H9 (cell line): ENCODE results near the gene ATP13A4. TPM values are rescaled to one million over a fixed set of nuclear protein-coding genes. Genes with fewer than 3 reads are reported as not detected.

Experiments
- DNase-seq: peaks from one replicate; pipeline ENCODE4 v3.0.0-alpha.2; 2017
- H2AFZ ChIP-seq: one replicate; pipeline ENCODE4 v1.6.1; 2013; ENCODE audit warnings: mild to moderate bottlenecking, low read length, control low read depth, moderate library complexity
- H2AK5ac ChIP-seq: 2 replicates; pipeline ENCODE4 v1.6.1; 2013; ENCODE audit warnings: low read length, control low read depth, mixed read lengths; ENCODE audit not compliant: insufficient read length
- H2BK120ac ChIP-seq: one replicate; pipeline ENCODE4 v1.6.1; 2013; ENCODE audit warnings: low read depth, mild to moderate bottlenecking, low read length, control low read depth, inconsistent platforms; ENCODE audit not compliant: poor library complexity, severe bottlenecking
- H2BK12ac ChIP-seq: 2 replicates; pipeline ENCODE4 v1.6.1; 2013; ENCODE audit warnings: low read length, control low read depth, mixed read lengths, low read depth; ENCODE audit not compliant: insufficient read length
- H2BK15ac ChIP-seq: 2 replicates; pipeline ENCODE4 v1.6.1; 2013; ENCODE audit warnings: low read depth, low read length, control low read depth
- H2BK20ac ChIP-seq: one replicate; pipeline ENCODE4 v1.6.1; 2013; ENCODE audit warnings: low read depth, mild to moderate bottlenecking, low read length, control low read depth, inconsistent platforms; ENCODE audit not compliant: poor library complexity, severe bottlenecking
- H2BK5ac ChIP-seq: 2 replicates; pipeline ENCODE4 v1.6.1; 2013; ENCODE audit warnings: low read length, control low read depth, mixed read lengths; ENCODE audit not compliant: insufficient read length
- H3K14ac ChIP-seq: 2 replicates; pipeline ENCODE4 v1.6.1; 2013; ENCODE audit warnings: low read length, control low read depth; ENCODE audit not compliant: insufficient read depth
- H3K18ac ChIP-seq: 2 replicates; pipeline ENCODE4 v1.6.1; 2013; ENCODE audit warnings: low read depth, mild to moderate bottlenecking, mixed read lengths, low read length, control low read depth; ENCODE audit not compliant: insufficient read length
- H3K23ac ChIP-seq: 2 replicates; pipeline ENCODE4 v1.6.1; 2013; ENCODE audit warnings: low read length, control low read depth, mixed read lengths, low read depth; ENCODE audit not compliant: insufficient read length
- H3K23me2 ChIP-seq: 2 replicates; pipeline ENCODE4 v1.6.1; 2013; ENCODE audit warnings: low read depth, mild to moderate bottlenecking, mixed read lengths, low read length, control low read depth; ENCODE audit not compliant: insufficient read length, poor library complexity, severe bottlenecking
- H3K27ac ChIP-seq: 2 replicates; pipeline ENCODE4 v1.5.1; 2013; ENCODE audit warnings: low read length, control low read depth, mixed read lengths, low read depth; ENCODE audit not compliant: insufficient read length
- H3K27me3 ChIP-seq: 2 replicates; pipeline ENCODE4 v1.6.1; 2013; ENCODE audit warnings: low read length, control low read depth, inconsistent platforms; ENCODE audit not compliant: insufficient read depth
- H3K4ac ChIP-seq: 2 replicates; pipeline ENCODE4 v1.6.1; 2013; ENCODE audit warnings: low read depth, mild to moderate bottlenecking, control low read depth, inconsistent platforms, low read length, moderate library complexity
- H3K4me1 ChIP-seq: 2 replicates; pipeline ENCODE4 v1.6.1; 2013; ENCODE audit warnings: low read length, control low read depth, inconsistent platforms; ENCODE audit not compliant: insufficient read depth
- H3K4me2 ChIP-seq: 2 replicates; pipeline ENCODE4 v1.6.1; 2013; ENCODE audit warnings: low read length, control low read depth, mixed read lengths; ENCODE audit not compliant: insufficient read length, insufficient read depth
- H3K56ac ChIP-seq: 2 replicates; pipeline ENCODE4 v1.6.1; 2013; ENCODE audit warnings: low read depth, mild to moderate bottlenecking, mixed read lengths, low read length, control low read depth; ENCODE audit not compliant: insufficient read length
- H3K79me1 ChIP-seq: 2 replicates; pipeline ENCODE4 v1.6.1; 2013; ENCODE audit warnings: low read depth, mild to moderate bottlenecking, moderate library complexity, low read length, control low read depth, inconsistent platforms; ENCODE audit not compliant: insufficient read depth, poor library complexity, severe bottlenecking
- H3K79me2 ChIP-seq: 2 replicates; pipeline ENCODE4 v1.6.1; 2013; ENCODE audit warnings: low read length, control low read depth, inconsistent platforms; ENCODE audit not compliant: insufficient read depth
- H3K9ac ChIP-seq: 2 replicates; pipeline ENCODE4 v1.6.1; 2013; ENCODE audit warnings: low read length, control low read depth, mixed read lengths; ENCODE audit not compliant: insufficient read length; ENCODE audit errors: extremely low read depth
- H3K9me3 ChIP-seq: one replicate; pipeline ENCODE4 v1.6.1; 2013; ENCODE audit warnings: low read depth, low read length, inconsistent platforms; ENCODE audit not compliant: control insufficient read depth
- H3T11ph ChIP-seq: one replicate; pipeline ENCODE4 v1.6.1; 2013; ENCODE audit warnings: mild to moderate bottlenecking, low read length, control low read depth, inconsistent platforms
- H4K20me1 ChIP-seq: one replicate; pipeline ENCODE4 v1.6.1; 2013; ENCODE audit not compliant: control insufficient read depth, insufficient read length, insufficient read depth
- H4K5ac ChIP-seq: 2 replicates; pipeline ENCODE4 v1.6.1; 2013; ENCODE audit warnings: low read depth, mild to moderate bottlenecking, mixed read lengths, low read length, control low read depth; ENCODE audit not compliant: insufficient read length
- H4K8ac ChIP-seq: replicated peaks from 2 replicates; pipeline ENCODE4 v1.6.1; 2013; ENCODE audit warnings: low read length, control low read depth, mixed read lengths, low read depth; ENCODE audit not compliant: insufficient read length
- H4K91ac ChIP-seq: 2 replicates; pipeline ENCODE4 v1.6.1; 2013; ENCODE audit warnings: low read depth, mild to moderate bottlenecking, moderate library complexity, mixed read lengths, low read length, control low read depth; ENCODE audit not compliant: insufficient read length
- H3K27ac Mint-ChIP-seq, 3 experiments: 2 replicates in 2 of 3; 3 replicates in 1 of 3; pipeline ENCODE4 v1.8.0; 2020 to 2021; ENCODE audit warnings: mixed read lengths in 3 of 3, mild to moderate bottlenecking in 1 of 3, moderate library complexity in 1 of 3
- H3K27me3 Mint-ChIP-seq: 2 replicates; pipeline ENCODE4 v1.8.0; 2021; ENCODE audit warnings: low read depth, mild to moderate bottlenecking, moderate library complexity, mixed read lengths
- H3K36me3 Mint-ChIP-seq, 3 experiments: 2 replicates in 2 of 3; 3 replicates in 1 of 3; pipeline ENCODE4 v1.8.0; 2020 to 2021; ENCODE audit warnings: low read depth in 3 of 3, mixed read lengths in 3 of 3; ENCODE audit not compliant: insufficient read depth in 1 of 3
- H3K4me1 Mint-ChIP-seq, 2 experiments: 2 replicates each; pipeline ENCODE4 v1.8.0; 2020; ENCODE audit warnings: mixed read lengths in 2 of 2
- H3K4me3 Mint-ChIP-seq, 2 experiments: 2 replicates in 1 of 2; 3 replicates in 1 of 2; pipeline ENCODE4 v1.8.0; 2020 to 2021; ENCODE audit warnings: mild to moderate bottlenecking in 2 of 2, mixed read lengths in 2 of 2, moderate library complexity in 1 of 2
- H3K9me3 Mint-ChIP-seq, 2 experiments: 2 replicates in 1 of 2; 3 replicates in 1 of 2; pipeline ENCODE4 v1.8.0; 2020; ENCODE audit warnings: mild to moderate bottlenecking in 2 of 2, mixed read lengths in 2 of 2, moderate library complexity in 1 of 2
- WGBS: extraction: QIAGEN DNeasy Blood & Tissue Kit; methylation state at CpG from one replicate; pipeline ENCODE4 v1.1.7; 2013; ENCODE audit warnings: missing lambda C conversion rate, low lambda C conversion rate, mixed read lengths; ENCODE audit not compliant: insufficient read length; ENCODE audit errors: extremely low coverage; 5-methylcytosine and 5-hydroxymethylcytosine counted together
- total RNA-seq: library from RNA; stranded (reverse); gene quantifications from 2 replicates; pipeline ENCODE4 v1.2.1, GENCODE V29; 2021
- TF ChIP-seq, protein P1 (sequence below): fragments of 200-600 bp; sonication (generic); conservative IDR thresholded peaks from 3 replicates; pipeline ENCODE4 v1.8.0; 2021; ENCODE audit warnings: antibody characterized with exemption, mild to moderate bottlenecking

Gene ATP13A4
- total RNA-seq, 1 experiment from 2014 or later: 0.13 TPM

DNA sequence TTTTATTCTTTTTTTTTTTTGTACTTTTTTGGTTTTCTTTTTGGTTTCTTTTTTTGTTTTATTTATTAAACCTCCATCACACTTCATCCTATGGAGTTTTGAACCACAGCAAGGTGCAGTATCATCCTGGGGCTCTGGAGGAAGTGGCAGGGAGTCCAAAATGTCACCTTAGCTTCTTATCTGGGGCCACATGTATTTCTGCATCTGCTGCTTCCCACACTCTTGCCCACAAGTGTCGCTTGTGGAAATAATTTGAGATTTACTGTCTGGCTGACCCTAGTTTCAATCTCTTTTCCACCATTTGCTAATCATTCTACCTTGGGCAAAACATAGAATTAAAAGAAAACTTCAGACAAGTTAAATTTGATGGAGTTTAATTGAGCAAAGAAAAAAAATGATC, 44.7 kb upstream of the ATP13A4 start:
- Histone ChIP-seq H4K91ac (no peak overlapping the region), H3K14ac (no peak overlapping the region), H3K4ac (no peak overlapping the region), H2BK15ac (no peak overlapping the region), H3K27ac (no peak overlapping the region), H3K4me2 (no peak overlapping the region), H3K27me3 (no peaks in the 10 kb centered on the region), H3K9ac (no peak overlapping the region), H4K20me1 (no peaks in the 10 kb centered on the region), H3K79me2 (peaks cover 17% of the 10 kb centered on the region; the same call in 1 of the 2 replicates), H3K56ac (no peak overlapping the region), H3T11ph (no peak overlapping the region), H3K18ac (no peak overlapping the region), H4K8ac (no peak overlapping the region), H4K5ac (no peak overlapping the region), H2BK120ac (no peak overlapping the region), H2BK12ac (no peak overlapping the region), H3K23me2 (no peaks in the 10 kb centered on the region), H2AK5ac (no peak overlapping the region), H2BK5ac (no peak overlapping the region), H3K79me1 (peaks cover 13% of the 10 kb centered on the region), H2AFZ (no peak overlapping the region), H2BK20ac (no peak overlapping the region), H3K4me1 (no peaks in the 10 kb centered on the region), H3K23ac (no peak overlapping the region), H3K9me3 (no peaks in the 10 kb centered on the region)
- Mint-ChIP-seq H3K9me3 (no peaks in the 10 kb centered on the region), H3K4me1 (peaks cover 16 to 23% of the 10 kb centered on the region in 2 experiments), H3K27ac (no peak overlapping the region), H3K36me3 (peaks cover 8 to 23% (median 10%) of the 10 kb centered on the region in 3 experiments; a peak in 6 of 7 replicates), H3K4me3 (no peak overlapping the region), H3K27me3 (no peaks in the 10 kb centered on the region)
- TF ChIP-seq, protein P1, sequence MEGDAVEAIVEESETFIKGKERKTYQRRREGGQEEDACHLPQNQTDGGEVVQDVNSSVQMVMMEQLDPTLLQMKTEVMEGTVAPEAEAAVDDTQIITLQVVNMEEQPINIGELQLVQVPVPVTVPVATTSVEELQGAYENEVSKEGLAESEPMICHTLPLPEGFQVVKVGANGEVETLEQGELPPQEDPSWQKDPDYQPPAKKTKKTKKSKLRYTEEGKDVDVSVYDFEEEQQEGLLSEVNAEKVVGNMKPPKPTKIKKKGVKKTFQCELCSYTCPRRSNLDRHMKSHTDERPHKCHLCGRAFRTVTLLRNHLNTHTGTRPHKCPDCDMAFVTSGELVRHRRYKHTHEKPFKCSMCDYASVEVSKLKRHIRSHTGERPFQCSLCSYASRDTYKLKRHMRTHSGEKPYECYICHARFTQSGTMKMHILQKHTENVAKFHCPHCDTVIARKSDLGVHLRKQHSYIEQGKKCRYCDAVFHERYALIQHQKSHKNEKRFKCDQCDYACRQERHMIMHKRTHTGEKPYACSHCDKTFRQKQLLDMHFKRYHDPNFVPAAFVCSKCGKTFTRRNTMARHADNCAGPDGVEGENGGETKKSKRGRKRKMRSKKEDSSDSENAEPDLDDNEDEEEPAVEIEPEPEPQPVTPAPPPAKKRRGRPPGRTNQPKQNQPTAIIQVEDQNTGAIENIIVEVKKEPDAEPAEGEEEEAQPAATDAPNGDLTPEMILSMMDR: no peak
- no CpG with 5 or more reads among the region's 1 CpG for WGBS
- DNase-seq: no peak
